Keratinocyte (primary cell): ENCODE data around the gene MIA3. TPM values are rescaled to one million over a fixed set of nuclear protein-coding genes. Genes with fewer than 3 reads are reported as not detected.

Experiments
- DNase-seq: peaks from one replicate; pipeline ENCODE4 v3.0.0-alpha.2; 2011; ENCODE audit warnings: low read depth, missing footprints, low spot score
- FAIRE-seq: peaks from 2 replicates; lab custom pipeline; 2011; peaks lifted over from hg19 to GRCh38; lab: Jason Lieb, UNC
- H2AFZ ChIP-seq: 2 replicates; pipeline ENCODE4 v1.6.0; 2012; ENCODE audit warnings: low read length, control low read depth, inconsistent platforms; ENCODE audit not compliant: control insufficient read depth
- H3K27ac ChIP-seq: 2 replicates; pipeline ENCODE4 v1.5.1; 2011; ENCODE audit warnings: low read length; ENCODE audit not compliant: control insufficient read depth, insufficient read depth
- H3K27me3 ChIP-seq: 3 replicates; pipeline ENCODE4 v1.6.0; 2011; ENCODE audit warnings: low read length; ENCODE audit not compliant: control insufficient read depth, insufficient read depth; ENCODE audit errors: extremely low read depth
- H3K36me3 ChIP-seq, 2 experiments: 2 replicates in 1 of 2; 3 replicates in 1 of 2; pipeline ENCODE4 v1.5.1; 2011; ENCODE audit warnings: low read length in 2 of 2, mild to moderate bottlenecking in 1 of 2; ENCODE audit not compliant: control insufficient read depth in 2 of 2, insufficient read depth in 2 of 2; ENCODE audit errors: extremely low read depth in 1 of 2
- H3K4me1 ChIP-seq: 3 replicates; pipeline ENCODE4 v1.5.1; 2011; ENCODE audit warnings: low read length; ENCODE audit not compliant: control insufficient read depth, insufficient read depth; ENCODE audit errors: extremely low read depth
- H3K4me2 ChIP-seq: 3 replicates; pipeline ENCODE4 v1.6.0; 2011; ENCODE audit warnings: low read depth, low read length; ENCODE audit not compliant: control insufficient read depth, insufficient read depth; ENCODE audit errors: extremely low read depth
- H3K4me3 ChIP-seq, 3 experiments: fragments of 200-600 bp in 1 of 3; sonication (generic) in 1 of 3; 2 replicates in 2 of 3; 3 replicates in 1 of 3; pipeline ENCODE4 v1.5.1; 2011 to 2016; ENCODE audit warnings: low read length in 3 of 3, mild to moderate bottlenecking in 3 of 3, control low read depth in 2 of 3, inconsistent platforms in 1 of 3, low read depth in 1 of 3, mixed read lengths in 1 of 3, mixed run types in 1 of 3, moderate library complexity in 1 of 3; ENCODE audit not compliant: control insufficient read depth in 2 of 3, insufficient read depth in 2 of 3; ENCODE audit errors: extremely low read depth in 1 of 3
- H3K79me2 ChIP-seq: 2 replicates; pipeline ENCODE4 v1.6.0; 2012; ENCODE audit warnings: low read length; ENCODE audit not compliant: control insufficient read depth, insufficient read depth
- H3K9ac ChIP-seq: 3 replicates; pipeline ENCODE4 v1.6.0; 2011; ENCODE audit warnings: low read length; ENCODE audit not compliant: control insufficient read depth, insufficient read depth; ENCODE audit errors: extremely low read depth
- H3K9me1 ChIP-seq: 3 replicates; pipeline ENCODE4 v1.6.0; 2011; ENCODE audit warnings: low read length; ENCODE audit not compliant: control insufficient read depth, insufficient read depth; ENCODE audit errors: extremely low read depth
- H3K9me3 ChIP-seq: 2 replicates; pipeline ENCODE4 v1.5.1; 2012; ENCODE audit warnings: low read depth, low read length; ENCODE audit not compliant: control insufficient read depth
- H4K20me1 ChIP-seq: 3 replicates; pipeline ENCODE4 v1.6.0; 2011; ENCODE audit warnings: low read length; ENCODE audit not compliant: control insufficient read depth, insufficient read depth; ENCODE audit errors: extremely low read depth
- CTCF ChIP-seq, 3 experiments: IDR thresholded peaks in 1 of 3; conservative IDR thresholded peaks in 1 of 3; optimal IDR thresholded peaks in 1 of 3; 2 replicates in 2 of 3; 3 replicates in 1 of 3; pipeline versions ENCODE3 to v1.5.1; 2011; ENCODE audit warnings: low read length in 3 of 3, mild to moderate bottlenecking in 3 of 3, moderate library complexity in 2 of 3, control low read depth in 1 of 3, inconsistent platforms in 1 of 3; ENCODE audit not compliant: insufficient read depth in 2 of 3; ENCODE audit errors: extremely low read depth in 1 of 3
- EZH2 ChIP-seq: IDR thresholded peaks from one replicate; pipeline ENCODE4 v1.6.1; 2012; ENCODE audit warnings: inconsistent platforms, mild to moderate bottlenecking, low read length, moderate library complexity
- dilution Hi-C: fragments of 300-500 bp; cut with MboI; formaldehyde crosslinking; loops from one replicate; pipeline ENCODE4 v1.7.0; 2020; ENCODE audit warnings: low sequenced_read_pairs; ENCODE audit not compliant: extremely low pct_ligation_motif_present
- polyA plus RNA-seq, 5 experiments: library from polyadenylated mRNA; depleted of rRNA in 3 of 5; stranded (reverse) in 3 of 5; stranded (forward) in 1 of 5; unstranded in 1 of 5; fragments of >200 nt; gene quantifications; 1 replicate in 1 of 5; 2 replicates in 3 of 5; 3 replicates in 1 of 5; pipeline versions ENCODE4 v1.2.1 to v1.2.3, GENCODE V29; 2011 to 2012; ENCODE audit warnings: missing spikeins in 2 of 5, low read depth in 1 of 5, low replicate concordance in 1 of 5

Gene MIA3
- polyA plus RNA-seq, 1 donor (not counting 4 experiments of a cell fraction or from before 2014, with no cell fraction given) = 29.4 TPM

GRCh38 chr1:222652676-222653075 lies 34.8 kb downstream of the MIA3 start:
- FAIRE-seq (no peak), DNase-seq (no peak)
- H3K4me3 ChIP-seq = no peak overlapping the region
- no peaks in the 10 kb centered on the region for H3K9me1 ChIP-seq
- no peaks in the 10 kb centered on the region for H3K27me3 ChIP-seq
- no peaks in the 10 kb centered on the region for H3K9me3 ChIP-seq
- H3K36me3 ChIP-seq = peaks cover 5 to 28% of the 10 kb centered on the region in 2 experiments
- H3K4me1 ChIP-seq = no peaks in the 10 kb centered on the region
- no peak for TF ChIP-seq CTCF (optimal IDR thresholded peaks at IDR 0.05 in 1 of 3, IDR thresholded peaks at IDR 0.05 in 1 of 3, conservative IDR thresholded peaks at IDR 0.05 in 1 of 3; ENCODE audit: extremely low read depth in 1 of 3, insufficient read depth in 2 of 3, low read length in 3 of 3)
- TF ChIP-seq EZH2 = no peak
- dilution Hi-C loops = no loop called here
- H4K20me1 ChIP-seq = no peaks in the 10 kb centered on the region
- H3K9ac ChIP-seq = no peak overlapping the region
- no peak overlapping the region for H3K27ac ChIP-seq
- H2AFZ ChIP-seq = no peak overlapping the region
- no peaks in the 10 kb centered on the region for H3K79me2 ChIP-seq
- no peak overlapping the region for H3K4me2 ChIP-seq

GRCh38 chr1:222653178-222653827 lies 35.4 kb downstream of the MIA3 start:
- Histone ChIP-seq H3K27me3 (no peaks in the 10 kb centered on the region), H3K36me3 (peaks cover 5 to 26% of the 10 kb centered on the region in 2 experiments), H3K9ac (no peak overlapping the region), H3K9me1 (no peaks in the 10 kb centered on the region), H4K20me1 (no peaks in the 10 kb centered on the region), H3K79me2 (no peaks in the 10 kb centered on the region), H2AFZ (no peak overlapping the region), H3K4me2 (no peak overlapping the region), H3K9me3 (no peaks in the 10 kb centered on the region), H3K27ac (no peak overlapping the region), H3K4me1 (no peaks in the 10 kb centered on the region), H3K4me3 (no peak overlapping the region)
- DNase-seq (no peak), FAIRE-seq (no peak)
- no peak for TF ChIP-seq EZH2
- no peak for TF ChIP-seq CTCF (optimal IDR thresholded peaks at IDR 0.05 in 1 of 3, IDR thresholded peaks at IDR 0.05 in 1 of 3, conservative IDR thresholded peaks at IDR 0.05 in 1 of 3; ENCODE audit: extremely low read depth in 1 of 3, insufficient read depth in 2 of 3, low read length in 3 of 3)
- dilution Hi-C loops = no loop called here
